Coronary artery (tissue), 2 donors: ENCODE results near the gene IRS1.

Experiments used
- DNase-seq: peaks from one replicate; pipeline ENCODE4 v3.0.0-alpha.2; 2017; ENCODE audit warnings: low spot score
- H3K27ac ChIP-seq, 2 donors: fragments of 200-600 bp; sonication (generic); one replicate each; pipeline ENCODE4 v1.5.1; 2016 to 2019
- H3K4me3 ChIP-seq: fragments of 200-600 bp; sonication (generic); 2 replicates; pipeline ENCODE4 v1.5.1; 2016; ENCODE audit warnings: mild to moderate bottlenecking, moderate library complexity
- TF ChIP-seq, protein P1 (sequence below): fragments of 200-600 bp; sonication (generic); IDR thresholded peaks from one replicate; pipeline ENCODE4 v1.5.1; 2019; ENCODE audit warnings: antibody characterized with exemption

IRS1 gene

DNA sequence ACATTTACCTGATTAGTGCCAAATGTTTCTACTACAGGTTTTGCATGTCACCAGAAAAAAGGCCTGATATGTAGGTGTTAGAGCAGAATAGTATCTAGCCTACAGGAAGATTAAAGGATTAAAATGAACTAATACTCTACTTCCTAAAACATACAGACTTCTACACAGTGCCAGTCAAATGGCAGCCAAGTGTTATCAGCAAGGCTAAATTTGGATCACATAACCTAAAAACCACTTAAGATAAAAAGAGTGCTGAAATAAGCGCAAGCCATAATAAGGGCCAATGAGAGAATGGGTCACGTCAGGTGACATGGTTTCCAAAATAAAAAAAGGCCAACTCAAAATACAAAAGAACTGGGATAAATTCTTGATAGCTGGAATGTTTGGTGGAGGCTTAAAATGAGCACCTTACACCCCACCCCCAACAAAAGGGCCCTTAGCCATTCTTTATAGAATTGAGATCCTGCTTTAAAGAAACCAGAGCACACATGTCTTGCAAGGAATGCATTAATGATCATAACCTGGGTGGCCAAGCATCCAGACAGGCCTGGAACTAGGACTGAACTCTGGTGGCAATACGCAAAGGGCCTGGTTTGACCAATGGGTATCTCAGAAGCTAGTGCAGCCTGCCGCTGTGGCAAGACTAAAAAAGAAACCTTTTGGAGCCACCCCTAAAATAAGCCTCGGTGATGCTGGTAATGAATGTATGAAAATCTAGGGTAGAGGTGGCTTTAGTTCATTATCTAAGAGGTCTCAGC, 32.4 kb downstream of the IRS1 start:
- TF ChIP-seq, protein P1, sequence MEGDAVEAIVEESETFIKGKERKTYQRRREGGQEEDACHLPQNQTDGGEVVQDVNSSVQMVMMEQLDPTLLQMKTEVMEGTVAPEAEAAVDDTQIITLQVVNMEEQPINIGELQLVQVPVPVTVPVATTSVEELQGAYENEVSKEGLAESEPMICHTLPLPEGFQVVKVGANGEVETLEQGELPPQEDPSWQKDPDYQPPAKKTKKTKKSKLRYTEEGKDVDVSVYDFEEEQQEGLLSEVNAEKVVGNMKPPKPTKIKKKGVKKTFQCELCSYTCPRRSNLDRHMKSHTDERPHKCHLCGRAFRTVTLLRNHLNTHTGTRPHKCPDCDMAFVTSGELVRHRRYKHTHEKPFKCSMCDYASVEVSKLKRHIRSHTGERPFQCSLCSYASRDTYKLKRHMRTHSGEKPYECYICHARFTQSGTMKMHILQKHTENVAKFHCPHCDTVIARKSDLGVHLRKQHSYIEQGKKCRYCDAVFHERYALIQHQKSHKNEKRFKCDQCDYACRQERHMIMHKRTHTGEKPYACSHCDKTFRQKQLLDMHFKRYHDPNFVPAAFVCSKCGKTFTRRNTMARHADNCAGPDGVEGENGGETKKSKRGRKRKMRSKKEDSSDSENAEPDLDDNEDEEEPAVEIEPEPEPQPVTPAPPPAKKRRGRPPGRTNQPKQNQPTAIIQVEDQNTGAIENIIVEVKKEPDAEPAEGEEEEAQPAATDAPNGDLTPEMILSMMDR: no peak
- H3K27ac ChIP-seq: no peak overlapping the region

DNA sequence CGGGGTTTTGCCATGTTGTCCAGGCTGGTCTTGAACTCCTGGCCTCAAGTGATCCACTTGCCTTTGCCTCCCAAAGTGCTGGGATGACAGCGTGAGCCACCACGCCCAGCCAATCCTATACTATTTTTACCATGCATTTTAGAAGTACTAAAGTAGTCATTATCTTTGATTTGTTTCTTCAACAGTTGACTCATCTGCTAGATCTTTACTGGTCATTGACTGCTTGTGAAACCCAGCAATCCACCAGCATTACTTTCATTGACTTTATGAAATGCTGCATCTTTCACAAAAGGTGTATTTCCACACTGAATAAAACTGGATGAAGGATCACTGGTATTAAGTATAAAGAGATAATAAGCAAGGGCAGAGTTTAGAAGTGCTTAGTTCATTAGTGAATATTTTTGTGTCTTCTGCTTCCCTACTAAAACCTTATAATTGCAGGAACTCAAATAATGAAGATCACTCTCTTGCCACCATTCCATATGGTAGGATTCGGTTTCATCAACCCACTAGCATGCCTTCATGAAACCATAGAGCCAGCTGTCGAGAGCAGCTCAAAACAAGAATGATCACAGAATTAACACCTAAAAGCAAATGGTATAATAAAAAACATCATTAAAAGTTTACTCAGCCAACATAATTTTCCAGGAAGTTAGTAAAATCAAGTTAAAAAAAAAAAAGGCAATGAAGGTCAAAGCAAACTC, 33.1 kb downstream of the IRS1 start:
- no peak for DNase-seq
- TF ChIP-seq, protein P1: no peak
- H3K27ac ChIP-seq: no peak overlapping the region
- H3K4me3 ChIP-seq: no peak overlapping the region

More for the DNA sequence above, 32.4 kb downstream of the IRS1 start:
- H3K4me3 ChIP-seq: no peak overlapping the region
- no peak for DNase-seq

DNA sequence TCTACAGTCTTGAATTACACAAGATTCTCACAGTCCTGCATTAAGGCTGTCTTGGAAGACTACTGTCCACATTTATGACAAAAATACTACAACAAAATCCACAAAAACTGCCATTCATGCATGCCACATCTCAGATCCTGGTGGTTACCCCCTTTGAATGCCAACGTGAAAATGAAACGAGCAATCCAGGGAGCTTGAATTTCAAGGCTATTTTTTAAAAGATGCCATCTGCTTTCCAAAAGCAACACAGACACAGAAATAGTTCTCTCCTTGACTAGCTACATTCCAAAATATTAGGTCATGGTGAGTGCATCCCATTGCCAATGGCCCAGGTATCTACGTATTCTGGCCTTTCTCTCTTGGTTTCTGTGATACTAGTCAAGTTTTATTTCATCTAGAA, 36.3 kb downstream of the IRS1 start:
- peak overlapping the region; percentile 25 to 37 for H3K27ac ChIP-seq
- no peak overlapping the region for H3K4me3 ChIP-seq
- TF ChIP-seq, protein P1: no peak
- DNase-seq: no peak

DNA sequence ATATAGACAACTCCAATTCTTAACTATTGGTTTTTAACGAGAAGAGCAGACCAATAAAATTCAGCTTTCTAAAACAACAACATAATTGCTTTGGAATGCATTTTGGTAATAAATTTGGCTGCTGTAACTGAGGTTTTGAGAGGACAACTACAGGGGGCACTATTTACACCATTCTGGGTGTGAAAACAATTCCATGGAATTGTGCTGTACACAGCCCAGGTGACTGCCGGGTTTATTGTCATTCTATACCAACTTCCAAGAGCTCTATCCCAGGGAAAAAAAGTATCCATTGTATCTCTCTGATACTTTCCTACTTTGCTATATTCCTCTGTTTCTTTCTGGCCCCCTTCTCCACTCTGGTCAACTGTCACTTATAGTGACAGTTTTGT, 38.4 kb downstream of the IRS1 start:
- DNase-seq: no peak
- TF ChIP-seq, protein P1: no peak
- H3K27ac ChIP-seq: no peak overlapping the region
- no peak overlapping the region for H3K4me3 ChIP-seq

DNA sequence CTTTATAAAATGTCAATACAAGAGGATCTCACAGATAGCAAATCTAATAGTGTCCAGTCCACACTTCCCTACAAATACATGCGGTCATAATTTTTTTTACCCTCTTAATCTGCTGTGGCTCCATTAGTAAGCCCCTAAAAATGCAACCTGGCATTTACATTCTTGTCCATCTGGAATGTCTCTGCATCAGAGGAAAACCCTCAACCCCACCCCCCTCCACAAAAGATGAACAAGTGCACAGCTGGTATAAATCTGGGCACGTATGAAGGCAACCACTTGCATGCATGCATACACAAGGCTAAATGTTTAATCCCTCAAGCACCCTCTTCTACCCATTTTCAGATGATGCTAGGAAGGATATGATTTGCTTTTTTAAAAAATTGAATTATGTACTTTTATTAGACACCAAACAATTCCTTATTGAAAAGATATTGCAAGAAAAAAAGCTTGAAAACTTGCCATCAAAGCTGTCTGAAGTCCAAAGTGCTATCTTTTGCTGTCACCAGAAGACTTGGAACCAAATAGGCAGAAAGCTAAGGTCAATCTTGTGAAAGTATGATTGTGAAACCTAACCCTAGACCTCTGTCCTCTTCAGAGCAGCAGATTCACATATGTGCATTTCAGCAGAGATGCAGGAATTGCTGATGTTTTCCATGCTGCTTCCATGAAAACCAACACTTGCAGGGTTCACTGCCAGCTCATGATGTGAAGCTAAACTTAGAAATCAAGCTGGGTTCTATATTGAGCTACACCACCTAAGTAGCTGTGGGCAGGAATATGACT, 39.0 kb downstream of the IRS1 start:
- H3K27ac ChIP-seq: no peak overlapping the region

DNA sequence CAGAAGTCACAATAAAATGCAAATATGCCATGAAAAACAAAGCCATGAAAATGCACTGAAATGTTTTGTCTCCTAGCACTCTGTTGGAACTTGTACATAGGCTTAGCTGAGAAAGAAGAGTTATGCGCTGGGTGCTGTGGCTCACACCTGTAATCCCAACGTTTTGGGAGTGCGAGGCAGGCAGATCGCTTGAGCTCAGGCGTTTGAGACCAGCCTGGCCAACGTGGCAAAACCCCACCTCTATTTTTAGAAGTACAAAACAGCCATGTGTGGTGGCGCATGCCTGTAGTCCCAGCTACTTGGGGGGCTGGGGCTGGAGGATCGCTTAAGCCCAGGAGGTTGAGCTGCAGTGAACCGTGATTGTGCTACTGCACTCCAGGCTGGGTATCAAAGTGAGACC, 39.9 kb downstream of the IRS1 start:
- DNase-seq: no peak
- TF ChIP-seq, protein P1: no peak
- Histone ChIP-seq H3K27ac (no peak overlapping the region), H3K4me3 (no peak overlapping the region)

More for the DNA sequence above, 39.0 kb downstream of the IRS1 start:
- H3K4me3 ChIP-seq: no peak overlapping the region
- DNase-seq: no peak
- TF ChIP-seq, protein P1: no peak
